Breast epithelium (tissue), 4 donors: ENCODE measurements around the gene TYR. TPM values are rescaled to one million over a fixed set of nuclear protein-coding genes. Genes with fewer than 3 reads are reported as not detected.

Source experiments
- DNase-seq, 2 donors: peaks; one replicate each; pipeline ENCODE4 v3.0.0-alpha.2; 2019; ENCODE audit warnings: low spot score in 2 of 2
- H3K27ac ChIP-seq, 2 donors: fragments of 200-600 bp; sonication (generic) in 1 of 2; one replicate each; pipeline ENCODE4 v1.5.1; 2016 to 2019; ENCODE audit warnings: mild to moderate bottlenecking in 1 of 2
- H3K27me3 ChIP-seq, 2 donors: fragments of 200-600 bp; sonication (generic) in 1 of 2; one replicate each; pipeline versions ENCODE4 v1.5.1 to v1.6.0; 2017 to 2019; ENCODE audit warnings: control low read depth in 1 of 2, mild to moderate bottlenecking in 1 of 2
- H3K36me3 ChIP-seq: fragments of 200-600 bp; one replicate; pipeline ENCODE4 v1.5.1; 2019
- H3K4me1 ChIP-seq, 2 donors: fragments of 200-600 bp; sonication (generic); one replicate each; pipeline ENCODE4 v1.5.1; 2016 to 2019; ENCODE audit warnings: control low read depth in 1 of 2
- H3K4me3 ChIP-seq, 3 donors: fragments of 200-600 bp; sonication (generic); 1 replicate in 2 of 3; 2 replicates in 1 of 3; pipeline ENCODE4 v1.5.1; 2016 to 2019; ENCODE audit warnings: mild to moderate bottlenecking in 3 of 3, moderate library complexity in 2 of 3
- H3K9me3 ChIP-seq, 2 donors: fragments of 200-600 bp; sonication (generic) in 1 of 2; one replicate each; pipeline ENCODE4 v1.5.1; 2016 to 2019; ENCODE audit warnings: control low read depth in 1 of 2
- POLR2A ChIP-seq: fragments of 450-650 bp; IDR thresholded peaks from one replicate; pipeline ENCODE4 v1.6.1; 2016; ENCODE audit warnings: antibody characterized with exemption, mild to moderate bottlenecking, moderate library complexity
- POLR2AphosphoS5 ChIP-seq, 3 donors: sonication (generic); formaldehyde crosslinking; IDR thresholded peaks; one replicate each; pipeline ENCODE4 v1.6.1; 2017; ENCODE audit warnings: antibody characterized with exemption in 3 of 3
- intact Hi-C: fragments of 100-400 bp; cut with DNase I; formaldehyde crosslinking; loops from one replicate; pipeline ENCODE4 v1.15.1; 2023; ENCODE audit warnings: low total_unique reads
- total RNA-seq, 3 donors: library from RNA; depleted of rRNA; stranded (reverse); fragments of >200 nt; gene quantifications; one replicate each; pipeline ENCODE4 v1.1.0, GENCODE V29; 2016
- TF ChIP-seq, protein P1 (sequence below), 3 donors: fragments of 450-650 bp; IDR thresholded peaks; one replicate each; pipeline ENCODE4 v1.5.1; 2016 to 2017; ENCODE audit warnings: antibody characterized with exemption in 3 of 3, mild to moderate bottlenecking in 3 of 3, moderate library complexity in 3 of 3

TYR gene
- total RNA-seq, 3 donors from 2014 or later, result not detected

GRCh38 chr11:89189776-89190175 is 12.1 kb downstream of the TYR start:
- H3K9me3 ChIP-seq, result no peaks in the 10 kb centered on the region
- H3K27me3 ChIP-seq, result no peaks in the 10 kb centered on the region
- intact Hi-C loops, result no loop called here
- H3K36me3 ChIP-seq, result no peaks in the 10 kb centered on the region
- no peaks in the 10 kb centered on the region for H3K4me1 ChIP-seq
- H3K27ac ChIP-seq, result no peak overlapping the region
- no peak for DNase-seq
- no peak overlapping the region for H3K4me3 ChIP-seq
- TF ChIP-seq, protein P1, sequence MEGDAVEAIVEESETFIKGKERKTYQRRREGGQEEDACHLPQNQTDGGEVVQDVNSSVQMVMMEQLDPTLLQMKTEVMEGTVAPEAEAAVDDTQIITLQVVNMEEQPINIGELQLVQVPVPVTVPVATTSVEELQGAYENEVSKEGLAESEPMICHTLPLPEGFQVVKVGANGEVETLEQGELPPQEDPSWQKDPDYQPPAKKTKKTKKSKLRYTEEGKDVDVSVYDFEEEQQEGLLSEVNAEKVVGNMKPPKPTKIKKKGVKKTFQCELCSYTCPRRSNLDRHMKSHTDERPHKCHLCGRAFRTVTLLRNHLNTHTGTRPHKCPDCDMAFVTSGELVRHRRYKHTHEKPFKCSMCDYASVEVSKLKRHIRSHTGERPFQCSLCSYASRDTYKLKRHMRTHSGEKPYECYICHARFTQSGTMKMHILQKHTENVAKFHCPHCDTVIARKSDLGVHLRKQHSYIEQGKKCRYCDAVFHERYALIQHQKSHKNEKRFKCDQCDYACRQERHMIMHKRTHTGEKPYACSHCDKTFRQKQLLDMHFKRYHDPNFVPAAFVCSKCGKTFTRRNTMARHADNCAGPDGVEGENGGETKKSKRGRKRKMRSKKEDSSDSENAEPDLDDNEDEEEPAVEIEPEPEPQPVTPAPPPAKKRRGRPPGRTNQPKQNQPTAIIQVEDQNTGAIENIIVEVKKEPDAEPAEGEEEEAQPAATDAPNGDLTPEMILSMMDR (IDR thresholded peaks at IDR 0.05), result no peak
- TF ChIP-seq POLR2AphosphoS5 (IDR thresholded peaks at IDR 0.05) (no peak), POLR2A (no peak)

GRCh38 chr11:89201138-89201537 is 23.5 kb downstream of the TYR start:
- Histone ChIP-seq H3K36me3 (no peaks in the 10 kb centered on the region), H3K9me3 (no peaks in the 10 kb centered on the region), H3K27me3 (no peaks in the 10 kb centered on the region), H3K27ac (no peak overlapping the region), H3K4me3 (no peak overlapping the region), H3K4me1 (no peaks in the 10 kb centered on the region)
- intact Hi-C loops, result no loop called here
- no peak for DNase-seq
- TF ChIP-seq POLR2A (no peak), POLR2AphosphoS5 (IDR thresholded peaks at IDR 0.05) (no peak)

DNA sequence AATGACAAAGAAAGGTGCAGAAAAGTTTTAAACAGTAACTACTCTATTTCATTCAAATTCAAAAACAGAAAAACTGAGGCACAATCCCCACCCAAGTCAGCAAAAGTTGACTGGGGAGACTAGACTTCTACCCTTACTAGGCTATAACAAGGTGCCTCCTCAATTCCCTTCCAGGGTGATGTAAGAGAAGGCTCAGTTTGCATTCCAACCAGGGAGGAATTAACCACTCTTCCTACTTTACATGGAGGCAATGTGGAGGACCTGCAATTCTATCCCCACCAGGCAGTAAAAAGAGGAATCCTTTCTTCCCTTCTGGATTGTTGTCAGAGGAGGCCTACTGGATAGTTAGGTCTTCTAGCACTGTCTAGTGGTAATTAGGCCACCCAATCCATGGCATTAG is 26.1 kb downstream of the TYR start:
- intact Hi-C loops, result no loop called here
- Histone ChIP-seq H3K4me1 (no peaks in the 10 kb centered on the region), H3K4me3 (no peak overlapping the region), H3K27me3 (no peaks in the 10 kb centered on the region), H3K36me3 (no peaks in the 10 kb centered on the region), H3K9me3 (no peaks in the 10 kb centered on the region), H3K27ac (no peak overlapping the region)
- no peak for DNase-seq
- TF ChIP-seq, protein P1 (IDR thresholded peaks at IDR 0.05), result no peak
- TF ChIP-seq POLR2A, result no peak
- TF ChIP-seq POLR2AphosphoS5 (IDR thresholded peaks at IDR 0.05), result no peak

- TF ChIP-seq POLR2AphosphoS5 (IDR thresholded peaks at IDR 0.05) (no peak), POLR2A (no peak)
- TF ChIP-seq, protein P1 (IDR thresholded peaks at IDR 0.05), result no peak
- no peaks in the 10 kb centered on the region for H3K36me3 ChIP-seq
- H3K9me3 ChIP-seq, result no peaks in the 10 kb centered on the region
- H3K27me3 ChIP-seq, result no peaks in the 10 kb centered on the region
- H3K4me1 ChIP-seq, result no peaks in the 10 kb centered on the region
- DNase-seq, result no peak
- H3K4me3 ChIP-seq, result no peak overlapping the region
- intact Hi-C loops, result no loop called here
- no peak overlapping the region for H3K27ac ChIP-seq
Observed at GRCh38 chr11:89205378-89205777, 27.7 kb downstream of the TYR start.

GRCh38 chr11:89220684-89221339 is 43.1 kb downstream of the TYR start:
- no peak for DNase-seq
- no peaks in the 10 kb centered on the region for H3K36me3 ChIP-seq
- H3K27me3 ChIP-seq, result no peaks in the 10 kb centered on the region
- no peaks in the 10 kb centered on the region for H3K4me1 ChIP-seq
- H3K9me3 ChIP-seq, result no peaks in the 10 kb centered on the region
- TF ChIP-seq, protein P1 (IDR thresholded peaks at IDR 0.05), result no peak
- TF ChIP-seq POLR2AphosphoS5 (IDR thresholded peaks at IDR 0.05) (no peak), POLR2A (no peak)
- H3K27ac ChIP-seq, result no peak overlapping the region
- intact Hi-C loops, result no loop called here
- no peak overlapping the region for H3K4me3 ChIP-seq

DNA sequence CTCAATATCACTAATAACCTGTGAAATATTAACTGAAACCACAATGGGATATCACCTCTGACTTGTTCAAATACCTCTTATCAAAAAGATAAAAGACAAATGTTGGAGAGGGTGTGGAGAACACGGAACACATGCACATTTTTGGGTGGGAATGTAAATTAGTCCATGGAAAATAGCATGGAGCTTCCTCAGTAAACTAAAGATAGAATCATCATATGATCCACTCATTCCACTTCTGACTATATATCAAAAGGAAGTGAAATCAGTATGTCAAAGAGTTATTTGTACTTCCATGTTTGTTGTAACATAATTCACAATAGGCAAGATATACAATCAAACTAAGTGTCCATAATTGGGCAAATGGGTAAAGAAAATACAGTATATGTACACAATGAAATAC is 57.4 kb downstream of the TYR start:
- H3K9me3 ChIP-seq, result no peaks in the 10 kb centered on the region
- H3K27ac ChIP-seq, result no peak overlapping the region
- no peak overlapping the region for H3K4me3 ChIP-seq
- TF ChIP-seq POLR2AphosphoS5 (IDR thresholded peaks at IDR 0.05), result no peak
- no peak for TF ChIP-seq POLR2A
- TF ChIP-seq, protein P1 (IDR thresholded peaks at IDR 0.05), result no peak
- no peaks in the 10 kb centered on the region for H3K4me1 ChIP-seq
- no peaks in the 10 kb centered on the region for H3K27me3 ChIP-seq
- no peak for DNase-seq
- no peaks in the 10 kb centered on the region for H3K36me3 ChIP-seq
- intact Hi-C loops, result no loop called here
